ENCODE data around the gene SMG1.

Gene SMG1

GRCh38 chr16:18950469-18951185 is 24.4 kb upstream of the SMG1 start:
- H3K36me3 ChIP-seq (ENCODE audit: insufficient read depth, low read length): no peaks in the 10 kb centered on the region
- no peak overlapping the region for H3K4me3 ChIP-seq (ENCODE audit: low read depth in 1 of 2, low read length in 2 of 2)
- no peaks in the 10 kb centered on the region for H3K27me3 ChIP-seq (ENCODE audit: control insufficient read depth in 1 of 2, insufficient read depth in 2 of 2, low read length in 2 of 2)

GRCh38 chr16:18948372-18949020 is 22.3 kb upstream of the SMG1 start:
- H3K9ac ChIP-seq (ENCODE audit: low read length): no peak overlapping the region
- no peaks in the 10 kb centered on the region for H3K27me3 ChIP-seq (ENCODE audit: control insufficient read depth in 1 of 2, insufficient read depth in 2 of 2, low read length in 2 of 2)
- H3K27ac ChIP-seq (ENCODE audit: low read depth, low read length): no peak overlapping the region
- H3K4me1 ChIP-seq (ENCODE audit: insufficient read depth, low read length): no peaks in the 10 kb centered on the region
- no peaks in the 10 kb centered on the region for H3K9me3 ChIP-seq (ENCODE audit: low read length)
- H3K36me3 ChIP-seq (ENCODE audit: insufficient read depth, low read length): no peaks in the 10 kb centered on the region
- no peak overlapping the region for H3K4me3 ChIP-seq (ENCODE audit: low read depth in 1 of 2, low read length in 2 of 2)

More at GRCh38 chr16:18950469-18951185, 24.4 kb upstream of the SMG1 start:
- Histone ChIP-seq H3K27ac (ENCODE audit: low read depth, low read length) (no peak overlapping the region), H3K9me3 (ENCODE audit: low read length) (no peaks in the 10 kb centered on the region), H3K4me1 (ENCODE audit: insufficient read depth, low read length) (no peaks in the 10 kb centered on the region), H3K9ac (ENCODE audit: low read length) (no peak overlapping the region)

GRCh38 chr16:18945233-18945632 is 19.0 kb upstream of the SMG1 start:
- no peak overlapping the region for H3K27ac ChIP-seq (ENCODE audit: low read depth, low read length)
- no peaks in the 10 kb centered on the region for H3K27me3 ChIP-seq (ENCODE audit: control insufficient read depth in 1 of 2, insufficient read depth in 2 of 2, low read length in 2 of 2)
- H3K9me3 ChIP-seq (ENCODE audit: low read length): no peaks in the 10 kb centered on the region
- H3K4me3 ChIP-seq (ENCODE audit: low read depth in 1 of 2, low read length in 2 of 2): no peak overlapping the region
- H3K4me1 ChIP-seq (ENCODE audit: insufficient read depth, low read length): no peaks in the 10 kb centered on the region
- H3K9ac ChIP-seq (ENCODE audit: low read length): no peak overlapping the region
- H3K36me3 ChIP-seq (ENCODE audit: insufficient read depth, low read length): no peaks in the 10 kb centered on the region

GRCh38 chr16:18943414-18943813 is 17.2 kb upstream of the SMG1 start:
- no peaks in the 10 kb centered on the region for H3K27me3 ChIP-seq (ENCODE audit: control insufficient read depth in 1 of 2, insufficient read depth in 2 of 2, low read length in 2 of 2)

GRCh38 chr16:18942061-18942460 is 15.9 kb upstream of the SMG1 start:
- Histone ChIP-seq H3K4me3 (ENCODE audit: low read depth in 1 of 2, low read length in 2 of 2) (no peak overlapping the region), H3K9me3 (ENCODE audit: low read length) (no peaks in the 10 kb centered on the region), H3K4me1 (ENCODE audit: insufficient read depth, low read length) (no peaks in the 10 kb centered on the region), H3K9ac (ENCODE audit: low read length) (no peak overlapping the region), H3K27me3 (ENCODE audit: control insufficient read depth in 1 of 2, insufficient read depth in 2 of 2, low read length in 2 of 2) (no peaks in the 10 kb centered on the region), H3K27ac (ENCODE audit: low read depth, low read length) (no peak overlapping the region), H3K36me3 (ENCODE audit: insufficient read depth, low read length) (no peaks in the 10 kb centered on the region)

More at GRCh38 chr16:18943414-18943813, 17.2 kb upstream of the SMG1 start:
- Histone ChIP-seq H3K9ac (ENCODE audit: low read length) (no peak overlapping the region), H3K4me1 (ENCODE audit: insufficient read depth, low read length) (no peaks in the 10 kb centered on the region), H3K36me3 (ENCODE audit: insufficient read depth, low read length) (no peaks in the 10 kb centered on the region), H3K27ac (ENCODE audit: low read depth, low read length) (no peak overlapping the region), H3K9me3 (ENCODE audit: low read length) (no peaks in the 10 kb centered on the region), H3K4me3 (ENCODE audit: low read depth in 1 of 2, low read length in 2 of 2) (no peak overlapping the region)

GRCh38 chr16:18941471-18941870 is 15.3 kb upstream of the SMG1 start:
- no peaks in the 10 kb centered on the region for H3K36me3 ChIP-seq (ENCODE audit: insufficient read depth, low read length)
- no peak overlapping the region for H3K9ac ChIP-seq (ENCODE audit: low read length)
- no peak overlapping the region for H3K27ac ChIP-seq (ENCODE audit: low read depth, low read length)
- no peak overlapping the region for H3K4me3 ChIP-seq (ENCODE audit: low read depth in 1 of 2, low read length in 2 of 2)
- no peaks in the 10 kb centered on the region for H3K27me3 ChIP-seq (ENCODE audit: control insufficient read depth in 1 of 2, insufficient read depth in 2 of 2, low read length in 2 of 2)
- no peaks in the 10 kb centered on the region for H3K4me1 ChIP-seq (ENCODE audit: insufficient read depth, low read length)
- H3K9me3 ChIP-seq (ENCODE audit: low read length): no peaks in the 10 kb centered on the region

- H3K4me3 ChIP-seq (ENCODE audit: low read depth in 1 of 2, low read length in 2 of 2): no peak overlapping the region
- no peaks in the 10 kb centered on the region for H3K4me1 ChIP-seq (ENCODE audit: insufficient read depth, low read length)
- H3K36me3 ChIP-seq (ENCODE audit: insufficient read depth, low read length): no peaks in the 10 kb centered on the region
- H3K9me3 ChIP-seq (ENCODE audit: low read length): no peaks in the 10 kb centered on the region
- H3K9ac ChIP-seq (ENCODE audit: low read length): no peak overlapping the region
- no peak overlapping the region for H3K27ac ChIP-seq (ENCODE audit: low read depth, low read length)
- no peaks in the 10 kb centered on the region for H3K27me3 ChIP-seq (ENCODE audit: control insufficient read depth in 1 of 2, insufficient read depth in 2 of 2, low read length in 2 of 2)
Observed at GRCh38 chr16:18938986-18939385, 12.8 kb upstream of the SMG1 start.

GRCh38 chr16:18937390-18937789 is 11.2 kb upstream of the SMG1 start:
- Histone ChIP-seq H3K4me3 (ENCODE audit: low read depth in 1 of 2, low read length in 2 of 2) (no peak overlapping the region), H3K27ac (ENCODE audit: low read depth, low read length) (no peak overlapping the region)

GRCh38 chr16:18936727-18937340 is 10.6 kb upstream of the SMG1 start:
- no peaks in the 10 kb centered on the region for H3K4me1 ChIP-seq (ENCODE audit: insufficient read depth, low read length)
- no peak overlapping the region for H3K27ac ChIP-seq (ENCODE audit: low read depth, low read length)

More at GRCh38 chr16:18937390-18937789, 11.2 kb upstream of the SMG1 start:
- H3K9ac ChIP-seq (ENCODE audit: low read length): no peak overlapping the region
- H3K27me3 ChIP-seq (ENCODE audit: control insufficient read depth in 1 of 2, insufficient read depth in 2 of 2, low read length in 2 of 2): no peaks in the 10 kb centered on the region
- no peaks in the 10 kb centered on the region for H3K4me1 ChIP-seq (ENCODE audit: insufficient read depth, low read length)
- H3K9me3 ChIP-seq (ENCODE audit: low read length): no peaks in the 10 kb centered on the region
- H3K36me3 ChIP-seq (ENCODE audit: insufficient read depth, low read length): no peaks in the 10 kb centered on the region

GRCh38 chr16:18933501-18933900 is 7.3 kb upstream of the SMG1 start:
- H3K9ac ChIP-seq (ENCODE audit: low read length): no peak overlapping the region
- no peaks in the 10 kb centered on the region for H3K36me3 ChIP-seq (ENCODE audit: insufficient read depth, low read length)
- H3K9me3 ChIP-seq (ENCODE audit: low read length): no peaks in the 10 kb centered on the region
- no peak overlapping the region for H3K27ac ChIP-seq (ENCODE audit: low read depth, low read length)
- no peaks in the 10 kb centered on the region for H3K27me3 ChIP-seq (ENCODE audit: control insufficient read depth in 1 of 2, insufficient read depth in 2 of 2, low read length in 2 of 2)
- H3K4me1 ChIP-seq (ENCODE audit: insufficient read depth, low read length): no peaks in the 10 kb centered on the region
- H3K4me3 ChIP-seq (ENCODE audit: low read depth in 1 of 2, low read length in 2 of 2): no peak overlapping the region

More at GRCh38 chr16:18936727-18937340, 10.6 kb upstream of the SMG1 start:
- no peaks in the 10 kb centered on the region for H3K9me3 ChIP-seq (ENCODE audit: low read length)
- no peak overlapping the region for H3K9ac ChIP-seq (ENCODE audit: low read length)
- H3K4me3 ChIP-seq (ENCODE audit: low read depth in 1 of 2, low read length in 2 of 2): no peak overlapping the region
- H3K36me3 ChIP-seq (ENCODE audit: insufficient read depth, low read length): no peaks in the 10 kb centered on the region
- no peaks in the 10 kb centered on the region for H3K27me3 ChIP-seq (ENCODE audit: control insufficient read depth in 1 of 2, insufficient read depth in 2 of 2, low read length in 2 of 2)

- Histone ChIP-seq H3K4me3 (ENCODE audit: low read depth in 1 of 2, low read length in 2 of 2) (no peak overlapping the region), H3K4me1 (ENCODE audit: insufficient read depth, low read length) (no peaks in the 10 kb centered on the region), H3K27ac (ENCODE audit: low read depth, low read length) (no peak overlapping the region), H3K36me3 (ENCODE audit: insufficient read depth, low read length) (no peaks in the 10 kb centered on the region), H3K9me3 (ENCODE audit: low read length) (no peaks in the 10 kb centered on the region), H3K27me3 (ENCODE audit: control insufficient read depth in 1 of 2, insufficient read depth in 2 of 2, low read length in 2 of 2) (no peaks in the 10 kb centered on the region), H3K9ac (ENCODE audit: low read length) (no peak overlapping the region)
Observed at GRCh38 chr16:18932243-18932987, 6.2 kb upstream of the SMG1 start.

All from muscle layer of colon (tissue), 2 donors.